ENCODE measurements around the gene RBCK1. TPM values are rescaled to one million over a fixed set of nuclear protein-coding genes. Genes with fewer than 3 reads are reported as not detected.

The RBCK1 gene
- total RNA-seq, 1 experiment from 2014 or later, result 111 TPM

DNA sequence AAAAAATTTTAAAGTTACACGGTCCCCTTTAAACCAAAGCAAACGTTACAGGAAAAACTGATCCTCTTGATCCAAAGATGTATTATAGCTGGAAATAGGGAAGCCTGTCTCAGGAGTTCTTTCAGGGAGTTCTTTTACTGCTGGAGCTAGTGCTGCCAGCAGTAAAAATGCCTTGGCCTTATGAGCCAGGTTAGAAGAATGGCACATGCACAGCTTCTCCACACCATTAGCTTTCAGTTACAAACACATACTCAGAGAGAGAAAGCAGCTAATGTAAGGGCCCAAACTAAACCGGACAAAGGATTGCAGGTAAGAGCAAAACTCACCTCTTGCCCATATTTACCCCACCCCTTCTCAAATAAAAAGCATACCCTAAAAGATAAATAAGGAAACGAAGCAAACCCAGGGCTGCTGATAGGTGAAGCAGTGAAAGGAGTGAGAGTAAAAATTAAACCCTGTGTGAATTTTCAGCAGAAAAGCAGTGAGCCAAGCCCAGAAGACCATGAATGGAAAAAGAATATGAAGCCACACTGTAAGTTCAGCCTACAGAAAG, 35.2 kb downstream of the RBCK1 start:
- H3K36me3 ChIP-seq (ENCODE audit: control insufficient read depth, insufficient read depth, low read length), result peaks cover 8% of the 10 kb centered on the region

GRCh38 chr20:444117-444516, 36.0 kb downstream of the RBCK1 start:
- TSS peak; percentile 17 for BruUV-seq (replicated peaks)
- Histone ChIP-seq H3K9me3 (no peaks in the 10 kb centered on the region), H3K27me3 (replicated peaks; ENCODE audit: control insufficient read depth, insufficient read depth, low read length) (no peaks in the 10 kb centered on the region), H3K4me3 (ENCODE audit: low read depth, low read length) (no peak overlapping the region), H3K36me3 (ENCODE audit: control insufficient read depth, insufficient read depth, low read length) (peaks cover 5% of the 10 kb centered on the region), H3K4me1 (no peaks in the 10 kb centered on the region)
- ChIA-PET CTCF (interaction anchor here (2.5 kb wide), 1 partner anchor 13 kb away, joined by 5 read pairs; no protein-coding TSS in a partner anchor), POLR2A (no interaction called here)
- no peak overlapping the region for H3K4me3 Mint-ChIP-seq (ENCODE audit: unreplicated experiment)
- no peaks in the 10 kb centered on the region for H3K4me1 Mint-ChIP-seq (ENCODE audit: low read depth, unreplicated experiment)
- H3K9me3 Mint-ChIP-seq (ENCODE audit: unreplicated experiment), result no peaks in the 10 kb centered on the region
- intact Hi-C loops (cut with micrococcal nuclease; ENCODE audit: unreplicated experiment), result no loop called here
- peaks cover 92% of the 10 kb centered on the region for H3K36me3 Mint-ChIP-seq (ENCODE audit: insufficient read depth, unreplicated experiment)
- DNase-seq, result no peak
- H3K27me3 Mint-ChIP-seq (ENCODE audit: insufficient read depth, unreplicated experiment), result no peaks in the 10 kb centered on the region
- H3K27ac Mint-ChIP-seq (ENCODE audit: unreplicated experiment), result no peak overlapping the region
- no peak for TF ChIP-seq CTCF (IDR thresholded peaks at IDR 0.05; ENCODE audit: insufficient read depth in 1 of 2, low read depth in 1 of 2, low read length in 1 of 2, severe bottlenecking in 1 of 2, unreplicated experiment in 1 of 2)

More for the DNA sequence above, 35.2 kb downstream of the RBCK1 start:
- POLR2A ChIA-PET, result no interaction called here
- no TSS peak for BruUV-seq (replicated peaks)
- DNase-seq, result no peak
- Mint-ChIP-seq H3K9me3 (ENCODE audit: unreplicated experiment) (no peaks in the 10 kb centered on the region), H3K4me3 (ENCODE audit: unreplicated experiment) (no peak overlapping the region), H3K27ac (ENCODE audit: unreplicated experiment) (no peak overlapping the region), H3K36me3 (ENCODE audit: insufficient read depth, unreplicated experiment) (peaks cover 91% of the 10 kb centered on the region), H3K4me1 (ENCODE audit: low read depth, unreplicated experiment) (no peaks in the 10 kb centered on the region), H3K27me3 (ENCODE audit: insufficient read depth, unreplicated experiment) (no peaks in the 10 kb centered on the region)
- H3K9me3 ChIP-seq, result no peaks in the 10 kb centered on the region
- H3K27me3 ChIP-seq (replicated peaks; ENCODE audit: control insufficient read depth, insufficient read depth, low read length), result no peaks in the 10 kb centered on the region
- TF ChIP-seq CTCF (IDR thresholded peaks at IDR 0.05; ENCODE audit: insufficient read depth in 1 of 2, low read depth in 1 of 2, low read length in 1 of 2, severe bottlenecking in 1 of 2, unreplicated experiment in 1 of 2), result no peak
- CTCF ChIA-PET, result no interaction called here
- no peaks in the 10 kb centered on the region for H3K4me1 ChIP-seq
- no peak overlapping the region for H3K4me3 ChIP-seq (ENCODE audit: low read depth, low read length)
- intact Hi-C loops (cut with micrococcal nuclease; ENCODE audit: unreplicated experiment), result no loop called here

DNA sequence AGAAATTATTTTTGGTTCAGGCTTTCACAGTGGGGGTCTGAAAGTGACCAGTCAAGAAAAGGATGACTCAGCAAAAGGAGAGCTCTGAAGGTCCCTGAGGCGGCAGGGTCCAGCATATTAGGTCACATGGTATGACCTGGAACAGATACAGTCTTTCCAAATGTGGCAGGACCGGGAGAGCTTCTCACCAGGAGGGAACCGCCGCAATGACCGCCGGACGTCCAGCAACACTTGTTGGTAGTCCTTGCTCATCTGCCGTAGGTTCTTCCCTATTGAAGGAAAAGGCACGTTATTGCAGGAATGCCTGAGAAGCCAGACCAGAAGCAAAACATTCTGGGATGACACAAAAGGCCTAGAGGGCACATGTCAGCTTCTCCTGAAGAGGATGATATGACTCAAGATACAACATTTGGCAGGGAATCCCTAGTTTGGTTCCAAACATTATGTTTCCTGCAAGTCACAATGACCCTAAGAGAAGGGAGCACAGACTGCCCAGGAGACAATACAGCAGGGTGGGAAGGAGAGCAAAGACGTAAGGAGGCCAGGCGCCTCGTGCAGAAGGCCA, 36.8 kb downstream of the RBCK1 start:
- H3K27ac Mint-ChIP-seq (ENCODE audit: unreplicated experiment), result peak overlapping the region; percentile 47
- no peak for TF ChIP-seq CTCF (IDR thresholded peaks at IDR 0.05; ENCODE audit: insufficient read depth in 1 of 2, low read depth in 1 of 2, low read length in 1 of 2, severe bottlenecking in 1 of 2, unreplicated experiment in 1 of 2)
- Histone ChIP-seq H3K4me1 (no peaks in the 10 kb centered on the region), H3K9me3 (no peaks in the 10 kb centered on the region), H3K27me3 (replicated peaks; ENCODE audit: control insufficient read depth, insufficient read depth, low read length) (no peaks in the 10 kb centered on the region), H3K36me3 (ENCODE audit: control insufficient read depth, insufficient read depth, low read length) (peaks cover 4% of the 10 kb centered on the region), H3K4me3 (ENCODE audit: low read depth, low read length) (no peak overlapping the region)
- no peak for DNase-seq
- ChIA-PET CTCF (interaction anchor here (2.5 kb wide), 1 partner anchor 13 kb away, joined by 5 read pairs; no protein-coding TSS in a partner anchor), POLR2A (no interaction called here)
- BruUV-seq (replicated peaks), result no TSS peak
- no peaks in the 10 kb centered on the region for H3K4me1 Mint-ChIP-seq (ENCODE audit: low read depth, unreplicated experiment)
- intact Hi-C loops (cut with micrococcal nuclease; ENCODE audit: unreplicated experiment), result no loop called here
- H3K27me3 Mint-ChIP-seq (ENCODE audit: insufficient read depth, unreplicated experiment), result no peaks in the 10 kb centered on the region
- no peak overlapping the region for H3K4me3 Mint-ChIP-seq (ENCODE audit: unreplicated experiment)
- peaks cover 90% of the 10 kb centered on the region for H3K36me3 Mint-ChIP-seq (ENCODE audit: insufficient read depth, unreplicated experiment)
- H3K9me3 Mint-ChIP-seq (ENCODE audit: unreplicated experiment), result no peaks in the 10 kb centered on the region
